LNCAP (cell line): ENCODE data around the gene KLHL6.

ENCODE experiments used
- CTCF ChIP-seq: fragments of 450-650 bp; IDR thresholded peaks from 2 replicates; pipeline ENCODE4 v1.5.1; 2017; ENCODE audit warnings: mild to moderate bottlenecking

KLHL6 gene

GRCh38 chr3:183542355-183542754, 13.2 kb downstream of the KLHL6 start:
- TF ChIP-seq CTCF = no peak

- no peak for TF ChIP-seq CTCF
Measured at GRCh38 chr3:183541738-183542137, 13.8 kb downstream of the KLHL6 start.

GRCh38 chr3:183541235-183541655, 14.3 kb downstream of the KLHL6 start:
- no peak for TF ChIP-seq CTCF

- TF ChIP-seq CTCF = no peak
Measured at GRCh38 chr3:183540501-183541234, 14.8 kb downstream of the KLHL6 start.

GRCh38 chr3:183539811-183540210, 15.7 kb downstream of the KLHL6 start:
- no peak for TF ChIP-seq CTCF

GRCh38 chr3:183538486-183538885, 17.0 kb downstream of the KLHL6 start:
- TF ChIP-seq CTCF = no peak

- TF ChIP-seq CTCF = no peak
Measured at GRCh38 chr3:183537295-183537730, 18.2 kb downstream of the KLHL6 start.
